HG02884 (cell line): ENCODE results near the gene VMO1.

ENCODE experiments used
- ATAC-seq: cut with Tn5 transposase; IDR thresholded peaks from one replicate; pipeline ENCODE4 v1.9.1; 2021; ENCODE audit warnings: mild to moderate bottlenecking, moderate library complexity; ENCODE audit not compliant: unreplicated experiment

Gene VMO1, protein sequence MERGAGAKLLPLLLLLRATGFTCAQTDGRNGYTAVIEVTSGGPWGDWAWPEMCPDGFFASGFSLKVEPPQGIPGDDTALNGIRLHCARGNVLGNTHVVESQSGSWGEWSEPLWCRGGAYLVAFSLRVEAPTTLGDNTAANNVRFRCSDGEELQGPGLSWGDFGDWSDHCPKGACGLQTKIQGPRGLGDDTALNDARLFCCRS

DNA sequence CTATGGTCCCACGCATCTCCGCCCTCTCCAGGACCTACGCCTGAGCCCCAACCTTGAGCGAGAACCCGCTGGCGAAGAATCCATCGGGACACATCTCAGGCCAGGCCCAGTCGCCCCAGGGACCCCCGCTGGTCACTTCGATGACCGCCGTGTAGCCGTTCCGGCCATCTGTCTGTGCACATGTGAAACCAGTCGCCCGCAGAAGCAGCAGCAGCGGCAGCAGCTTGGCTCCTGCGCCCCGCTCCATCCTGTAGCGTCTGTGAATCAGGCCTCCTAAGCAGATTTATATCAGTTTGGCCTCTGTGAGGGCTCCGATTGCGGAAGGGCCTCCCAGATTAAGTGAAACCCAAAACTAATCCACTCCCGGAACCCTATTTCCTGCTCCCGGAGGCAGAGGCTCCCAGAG is at the start of gene VMO1:
TSS of gene VMO1 (minus strand) at position 259 of the 406 bp plus-strand sequence. CDS start at position 247, 12 bp downstream.
- ATAC-seq: no peak

DNA sequence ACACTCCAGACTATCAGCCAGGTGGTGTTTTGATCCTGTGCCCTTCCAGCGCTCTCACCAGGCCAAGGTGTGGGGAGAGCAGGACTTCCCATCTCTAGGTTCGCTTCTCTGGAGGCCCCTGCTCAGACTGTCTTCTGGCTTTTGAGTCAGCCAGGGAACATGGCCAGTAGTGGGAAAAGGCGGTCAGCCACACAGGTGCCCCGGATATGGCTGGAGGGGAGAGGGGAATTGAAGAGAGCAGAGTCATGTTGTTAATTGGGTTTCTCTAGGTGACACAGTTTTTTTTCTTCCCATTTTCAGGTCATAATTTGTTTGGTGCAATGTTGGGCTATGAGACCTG is 48.5 kb upstream of the VMO1 start:
- ATAC-seq: no peak

DNA sequence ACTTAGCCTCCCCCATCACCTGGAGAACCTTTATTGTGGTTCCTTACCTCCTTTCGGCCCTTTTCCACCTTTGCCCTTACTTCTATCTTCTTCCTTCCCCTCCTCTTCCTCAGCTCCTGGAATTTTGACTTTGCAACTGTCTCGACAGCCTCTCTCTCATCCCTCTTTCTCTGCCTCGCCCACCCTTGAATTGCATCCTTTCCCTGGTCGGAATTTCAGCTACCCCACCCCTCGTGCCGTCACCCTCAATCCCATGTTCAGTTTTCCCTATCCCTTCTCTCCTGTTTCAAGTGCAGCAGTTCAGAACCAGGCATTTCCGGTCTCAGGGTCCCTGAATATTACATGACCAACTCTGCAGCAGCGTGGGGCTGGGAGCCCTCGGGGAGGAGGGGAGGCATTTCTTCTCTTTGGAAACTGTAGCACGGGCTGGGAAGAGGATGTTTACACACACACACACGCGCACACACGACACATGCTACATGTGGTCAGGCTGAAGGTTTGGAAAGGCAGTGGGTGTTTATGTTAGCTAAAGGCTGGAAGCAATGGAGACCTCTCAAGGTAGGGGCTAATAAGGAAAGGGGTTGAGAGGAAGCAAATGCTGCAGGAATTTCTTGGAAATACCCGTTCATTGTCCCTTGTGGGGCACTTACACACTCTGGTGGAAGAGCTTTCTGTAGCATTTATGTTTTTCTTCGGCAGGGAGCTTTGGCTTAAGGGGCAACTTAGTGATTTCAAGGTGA is 47.9 kb upstream of the VMO1 start:
- no peak for ATAC-seq

DNA sequence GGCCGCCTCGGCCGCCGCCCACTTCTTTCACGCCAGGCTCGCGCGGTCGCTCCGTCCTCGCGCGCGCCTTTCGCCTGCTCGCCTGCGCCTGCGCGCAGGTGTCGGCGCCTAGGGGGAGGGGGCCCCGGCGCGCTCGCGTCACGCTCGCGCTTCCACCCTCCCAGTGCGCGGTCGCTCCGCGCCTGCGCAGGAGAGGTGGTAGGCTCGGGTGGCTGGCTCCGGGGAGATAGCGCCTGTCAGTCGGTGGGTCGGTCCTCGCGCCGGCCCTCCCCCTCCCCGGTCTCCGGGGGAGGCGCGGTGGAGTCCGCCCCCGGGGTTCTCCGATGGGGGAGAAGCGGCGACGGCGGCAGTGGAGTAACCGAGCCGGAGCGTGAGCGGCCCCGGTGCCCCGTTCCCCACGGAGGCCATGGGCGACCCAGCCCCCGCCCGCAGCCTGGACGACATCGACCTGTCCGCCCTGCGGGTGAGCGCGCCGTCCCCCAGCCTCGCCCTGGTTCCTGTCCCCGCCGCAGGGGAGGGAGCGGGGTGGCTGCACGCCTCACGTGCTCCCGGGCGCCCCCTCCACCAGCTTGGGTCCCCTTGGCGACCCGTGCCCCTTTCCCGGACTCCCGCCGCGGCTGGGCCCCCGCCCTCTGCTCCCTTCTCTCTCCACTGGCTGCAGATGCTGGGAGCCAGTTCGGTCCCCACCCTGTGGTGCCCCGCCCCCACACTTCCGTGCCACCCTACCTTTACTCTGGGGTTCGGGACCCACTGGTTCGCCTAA is 47.2 kb upstream of the VMO1 start, which contains the start of gene MINK1:
TSS of gene MINK1 (plus strand) at position 163 of the 763 bp plus-strand sequence. CDS start at position 407, 244 bp downstream.
- peak; percentile 84 for ATAC-seq

DNA sequence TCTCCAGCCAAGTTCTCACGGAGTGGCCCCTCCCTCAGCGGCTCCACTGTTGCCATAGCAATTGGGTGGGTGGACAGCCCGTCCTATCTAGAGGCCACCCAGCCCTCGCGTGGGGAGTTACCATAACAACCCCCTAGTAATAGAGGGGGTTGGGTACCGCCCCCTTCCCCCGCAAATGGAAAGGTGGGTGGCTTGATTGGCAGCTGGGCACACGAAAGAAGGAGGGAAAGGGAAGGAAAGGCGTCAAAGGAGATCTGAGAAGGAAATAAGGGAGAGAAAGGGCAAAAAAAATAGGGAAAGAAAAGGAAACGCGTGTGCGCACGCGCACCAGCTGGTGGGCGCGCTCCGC is 46.6 kb upstream of the VMO1 start:
- peak; percentile 17 for ATAC-seq

DNA sequence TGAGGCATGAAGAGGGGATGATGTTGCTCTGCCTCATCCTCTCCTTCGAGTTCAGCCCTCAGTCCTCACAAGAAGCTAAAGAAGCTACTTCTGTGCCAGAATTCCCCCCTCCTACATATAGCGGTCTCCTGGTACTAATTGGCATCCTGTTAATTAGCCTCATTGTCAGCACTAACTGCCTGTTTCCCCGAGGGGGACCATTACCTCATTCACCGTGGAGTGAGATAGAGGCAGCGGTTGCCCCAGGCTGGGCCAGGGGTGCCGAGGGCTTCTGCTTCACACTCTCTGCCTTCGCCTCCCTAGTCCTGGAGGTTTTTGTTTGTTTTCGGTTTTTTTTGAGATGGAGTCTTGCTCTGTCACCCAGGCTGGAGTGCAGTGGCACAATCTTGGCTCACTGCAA is 41.2 kb upstream of the VMO1 start:
- ATAC-seq: no peak

DNA sequence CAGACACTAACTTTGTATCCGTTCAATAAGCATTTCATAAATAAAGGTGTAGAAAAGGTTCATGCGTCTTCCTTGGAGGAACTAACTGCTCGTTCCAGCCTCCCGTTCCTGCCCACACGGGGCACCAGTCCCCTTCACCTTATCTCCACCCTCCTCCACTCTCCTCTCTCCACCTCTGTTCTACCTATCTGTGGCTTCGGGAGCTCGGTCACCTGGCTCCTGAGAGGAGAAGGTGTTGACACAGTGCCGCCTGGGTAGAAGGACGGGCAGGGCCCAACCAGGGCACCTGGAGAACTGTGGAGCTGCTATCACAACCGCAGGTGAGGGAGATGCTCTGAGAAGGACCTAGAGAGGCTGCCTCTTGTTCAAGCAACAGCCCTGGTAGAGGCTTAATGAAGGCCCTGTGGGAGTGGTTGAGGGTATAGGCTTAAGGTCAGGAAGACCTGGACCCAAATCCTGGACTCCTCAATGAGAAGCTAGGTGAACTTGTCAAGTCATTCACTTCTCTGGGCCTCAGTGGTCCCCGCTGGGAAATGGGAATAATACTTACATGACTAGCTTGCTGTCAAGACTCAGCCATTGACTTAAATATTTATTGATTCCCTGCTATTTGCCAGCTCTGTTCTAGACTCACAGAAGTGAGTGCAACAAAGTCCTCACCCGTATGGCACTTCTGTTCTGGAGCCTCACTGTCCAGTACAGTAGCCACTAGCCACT is 37.4 kb upstream of the VMO1 start:
- ATAC-seq: no peak

DNA sequence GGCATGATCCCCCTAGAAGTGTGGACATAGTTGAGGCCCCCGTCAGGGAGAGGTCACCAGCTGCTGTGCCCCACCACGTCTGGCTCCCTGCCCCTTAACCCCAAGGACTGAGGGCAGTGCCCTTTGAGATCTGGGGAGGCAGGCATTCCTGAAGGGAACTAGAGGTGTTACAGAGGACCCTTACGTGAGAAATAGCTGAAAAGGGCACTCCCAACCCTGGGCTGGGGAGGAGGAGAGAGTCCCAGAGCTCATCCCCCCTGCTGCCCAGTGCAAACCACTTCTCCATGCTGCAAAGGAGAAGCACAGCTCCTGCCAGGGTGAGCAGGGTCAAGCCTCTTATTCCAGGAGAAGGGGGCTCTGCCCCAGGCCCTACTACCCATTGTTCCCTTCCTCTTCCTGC is 36.7 kb upstream of the VMO1 start:
- no peak for ATAC-seq

DNA sequence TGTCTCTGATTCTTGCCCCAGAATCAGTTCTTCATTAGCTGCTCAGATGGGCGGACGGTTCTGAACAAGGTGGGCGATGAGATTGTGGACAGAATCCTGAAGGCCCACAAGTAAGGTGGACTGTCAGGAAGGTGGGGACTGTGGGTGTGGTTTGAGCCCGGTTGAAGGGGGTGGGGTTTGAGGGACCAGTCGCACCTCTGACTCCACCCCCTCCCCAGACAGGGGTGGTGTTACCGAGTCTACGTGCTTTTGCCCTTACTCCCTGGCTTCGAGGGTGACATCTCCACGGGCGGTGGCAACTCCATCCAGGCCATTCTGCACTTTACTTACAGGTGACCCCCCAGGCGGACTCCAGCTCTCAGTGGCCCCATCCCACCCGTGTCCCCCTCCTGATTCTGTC is 32.1 kb upstream of the VMO1 start:
- ATAC-seq: no peak

DNA sequence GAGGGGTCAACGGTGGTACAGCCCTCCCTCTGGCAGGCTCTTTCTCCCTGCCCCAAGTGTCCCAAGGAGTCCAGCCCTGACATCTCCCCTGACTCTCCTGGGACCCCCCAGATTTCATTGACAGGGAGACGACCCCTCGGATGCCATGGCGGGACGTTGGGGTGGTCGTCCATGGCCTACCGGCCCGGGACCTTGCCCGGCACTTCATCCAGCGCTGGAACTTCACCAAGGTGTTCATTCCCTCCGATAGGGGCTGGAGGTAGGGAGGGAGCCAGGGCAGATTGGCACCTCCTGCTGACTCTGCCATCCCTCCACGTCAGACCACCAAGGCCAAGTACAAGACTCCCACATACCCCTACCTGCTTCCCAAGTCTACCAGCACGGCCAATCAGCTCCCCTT is 30.7 kb upstream of the VMO1 start:
- no peak for ATAC-seq

DNA sequence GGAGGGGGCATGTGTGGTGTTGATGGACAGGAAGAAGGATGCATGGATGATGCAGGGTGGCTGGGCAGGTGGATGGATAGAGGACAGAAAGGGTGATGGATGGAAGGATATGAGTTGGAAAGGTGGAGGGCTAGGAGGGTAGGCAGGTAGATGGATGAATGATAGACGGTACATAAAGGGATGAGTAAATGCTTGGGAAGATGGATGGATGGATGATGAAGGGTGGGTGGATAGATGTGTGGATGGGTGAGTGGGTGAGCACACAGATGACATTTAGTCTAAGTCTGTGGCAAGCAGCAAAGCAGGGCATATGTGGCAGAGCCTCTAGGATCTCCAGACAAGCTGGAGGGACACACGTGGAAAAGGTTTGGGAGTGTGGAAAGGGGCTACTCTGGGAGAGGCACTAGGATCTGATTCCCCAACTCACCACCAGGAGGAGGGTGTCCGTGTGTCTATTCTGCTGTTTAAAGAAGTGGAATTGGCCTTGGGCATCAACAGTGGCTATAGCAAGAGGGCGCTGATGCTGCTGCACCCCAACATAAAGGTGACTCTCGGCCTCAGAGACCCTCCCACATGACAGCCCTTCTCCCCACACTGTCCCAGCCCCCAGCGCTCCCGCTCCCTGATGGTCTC is 29.0 kb upstream of the VMO1 start:
- ATAC-seq: no peak

DNA sequence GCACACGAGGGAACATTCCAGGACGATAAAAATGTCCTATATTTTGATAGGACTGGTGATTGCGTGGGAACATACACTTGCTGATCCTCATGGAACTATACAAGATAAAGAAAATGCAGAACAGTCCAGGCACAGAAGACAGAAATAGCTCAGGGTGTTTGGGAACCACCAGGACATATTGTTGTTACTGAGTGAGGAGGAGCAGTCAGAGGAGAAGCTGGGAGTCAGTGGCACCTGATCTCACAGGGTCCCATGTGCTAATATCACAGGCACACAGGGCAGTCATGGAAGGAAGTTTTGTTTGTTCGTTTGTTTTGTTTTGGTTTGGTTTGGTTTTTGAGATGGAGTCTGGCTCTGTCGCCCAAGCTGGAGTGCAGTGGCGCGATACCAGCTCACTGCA is 26.5 kb upstream of the VMO1 start:
- ATAC-seq: no peak

DNA sequence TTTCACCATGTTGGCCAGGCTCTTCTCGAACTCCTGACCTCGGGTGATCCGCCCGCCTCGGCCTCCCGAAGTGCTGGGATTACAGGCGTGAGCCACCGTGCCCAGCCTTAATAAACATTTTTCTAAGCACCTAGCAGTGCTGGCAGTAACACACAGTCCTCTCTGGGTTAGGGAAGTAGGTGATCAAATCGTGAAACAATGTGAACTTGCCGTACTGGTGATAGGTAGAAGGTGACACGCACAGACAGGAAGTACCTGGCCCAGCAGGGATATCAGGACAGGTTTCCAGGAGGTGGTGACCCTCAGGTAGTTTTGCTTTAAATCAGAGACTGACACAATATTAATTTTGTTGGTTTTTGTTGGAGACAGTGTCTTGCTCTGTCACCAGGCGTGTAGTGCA is 25.3 kb upstream of the VMO1 start:
- ATAC-seq: no peak

DNA sequence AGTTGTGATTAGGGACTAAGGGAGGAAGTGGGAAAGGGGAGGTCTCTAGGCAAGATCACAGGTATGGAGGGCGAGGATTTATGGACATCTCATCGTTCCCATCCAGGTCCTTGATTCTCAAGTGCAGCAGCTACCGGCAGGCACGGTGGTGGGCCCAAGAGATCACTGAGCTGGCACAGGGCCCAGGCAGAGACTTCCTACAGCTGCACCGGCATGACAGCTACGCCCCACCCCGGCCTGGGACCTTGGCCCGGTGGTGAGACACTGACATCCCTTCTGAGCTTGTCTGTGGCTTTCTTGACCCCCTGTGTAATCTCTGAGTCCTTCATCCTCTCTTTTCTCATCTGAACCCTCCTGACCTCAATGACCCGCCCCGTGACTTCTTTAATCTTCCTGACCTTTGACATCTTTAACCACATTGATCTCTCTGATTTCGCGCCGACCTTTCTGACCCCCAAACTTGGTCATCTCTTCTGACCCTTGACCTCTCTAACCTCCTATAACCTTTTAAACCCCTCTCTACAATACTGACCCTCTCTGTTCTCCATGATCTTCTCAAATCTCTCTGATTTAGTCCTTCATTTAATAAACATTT is 24.6 kb upstream of the VMO1 start:
- no peak for ATAC-seq

DNA sequence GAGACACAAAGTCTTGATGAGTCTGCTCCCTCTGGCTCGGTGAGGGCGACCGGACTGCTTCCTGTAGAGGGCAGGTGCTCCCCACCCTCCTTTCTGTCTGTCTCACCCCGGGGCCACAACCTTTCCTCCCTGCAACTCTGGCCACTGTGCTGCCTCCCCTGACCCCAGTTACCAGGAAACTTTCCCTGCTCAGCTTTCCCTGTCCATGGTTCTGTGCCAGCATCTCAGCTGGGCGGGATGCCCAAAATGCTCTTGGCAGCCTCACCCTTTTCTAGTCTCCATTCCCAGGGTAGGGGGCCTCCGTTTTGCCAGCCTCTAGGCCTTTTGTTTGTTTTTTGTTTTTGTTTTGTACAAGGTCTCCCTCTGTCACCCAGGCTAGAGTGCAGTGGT is 22.2 kb upstream of the VMO1 start:
- no peak for ATAC-seq

DNA sequence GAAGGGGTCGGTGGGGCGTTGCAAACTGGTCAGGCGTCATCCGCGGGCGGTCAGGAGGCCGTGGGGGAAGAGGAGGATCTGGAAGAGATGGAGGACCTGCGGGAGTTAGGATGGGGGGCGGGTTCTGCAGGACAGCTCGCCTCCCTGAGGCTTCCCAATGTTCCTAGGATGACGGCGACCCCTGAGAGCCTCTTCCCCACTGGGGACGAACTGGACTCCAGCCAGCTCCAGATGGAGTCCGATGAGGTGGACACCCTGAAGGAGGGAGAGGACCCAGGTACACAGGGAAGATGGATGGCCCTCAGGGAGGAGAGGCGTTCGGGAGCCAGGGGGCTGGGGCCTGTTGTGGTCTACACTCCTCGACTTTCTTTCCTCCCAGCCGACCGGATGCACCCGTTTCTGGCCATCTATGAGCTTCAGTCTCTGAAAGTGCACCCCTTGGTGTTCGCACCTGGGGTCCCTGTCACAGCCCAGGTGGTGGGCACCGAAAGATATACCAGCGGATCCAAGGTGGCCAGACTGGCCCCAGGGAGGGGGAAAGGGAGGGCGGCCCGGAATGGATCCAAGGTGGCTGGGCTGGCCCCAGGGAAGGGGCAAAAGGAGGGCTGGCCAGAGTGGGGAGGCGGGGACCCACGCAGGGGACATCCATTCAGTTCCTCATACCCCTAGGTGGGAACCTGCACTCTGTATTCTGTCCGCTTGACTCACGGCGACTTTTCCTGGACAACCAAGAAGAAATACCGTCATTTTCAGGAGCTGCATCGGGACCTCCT is 21.6 kb upstream of the VMO1 start:
- ATAC-seq: no peak

DNA sequence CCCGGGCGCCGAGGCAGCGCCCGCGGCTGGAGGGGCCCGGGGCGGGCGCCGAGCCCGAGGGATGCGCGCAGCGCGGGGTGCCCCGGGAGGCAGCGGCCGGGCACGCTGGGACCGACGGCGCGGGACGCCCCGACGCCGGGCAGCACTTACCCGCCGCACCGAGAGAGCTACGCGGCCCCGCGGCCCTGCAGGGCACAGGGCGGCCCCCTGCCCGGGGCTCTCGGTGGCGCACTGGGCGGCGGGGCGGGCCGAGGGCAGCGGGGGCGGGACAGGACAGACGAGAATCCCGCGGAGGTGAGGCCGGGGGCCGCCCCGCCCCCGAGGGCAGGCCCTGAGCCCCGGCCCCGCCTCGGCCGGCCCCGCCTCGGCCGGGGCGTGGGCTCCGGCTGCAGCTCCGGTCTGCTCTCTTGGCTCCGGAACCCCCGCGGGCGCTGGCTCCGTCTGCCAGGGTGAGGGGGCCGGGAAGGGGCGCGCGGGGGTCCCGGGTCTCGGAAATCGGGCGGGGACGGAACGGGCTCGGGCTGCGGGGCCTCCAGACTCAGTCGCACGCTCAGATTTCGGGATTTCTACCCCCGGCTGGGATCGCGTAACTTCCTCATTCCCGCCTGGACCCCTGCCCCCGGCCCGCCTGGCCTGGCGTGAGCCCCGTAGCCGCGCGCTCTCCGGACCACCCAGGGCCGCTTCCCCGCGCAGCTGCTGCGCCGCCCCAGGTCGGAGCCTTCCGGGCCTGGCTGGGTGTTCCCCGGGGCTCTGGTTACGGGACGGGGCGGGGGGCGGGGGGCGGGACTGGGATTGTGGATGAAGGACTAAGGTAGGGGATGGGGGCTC is 20.8 kb upstream of the VMO1 start, which contains the start of gene PLD2:
TSS of gene PLD2 (plus strand) at position 376 of the 828 bp plus-strand sequence. CDS start 621 bp downstream, outside the sequence.
- ATAC-seq: peak; percentile 86

DNA sequence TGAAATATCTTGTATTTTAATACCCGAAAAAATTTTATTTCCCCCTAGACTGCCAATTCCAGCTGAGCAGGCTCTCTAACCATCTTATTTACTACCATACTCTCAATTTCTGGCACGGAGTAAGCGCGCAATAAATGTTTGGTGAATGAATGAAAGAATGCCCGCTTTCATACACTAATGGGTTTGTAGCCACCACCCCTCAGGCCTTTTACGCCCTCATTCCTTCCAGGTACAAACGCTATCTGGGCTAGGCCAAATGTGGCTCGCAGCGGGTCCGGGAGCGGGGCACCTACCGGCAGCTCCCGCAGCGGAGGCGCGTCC is 20.3 kb upstream of the VMO1 start:
- ATAC-seq: peak; percentile 5

DNA sequence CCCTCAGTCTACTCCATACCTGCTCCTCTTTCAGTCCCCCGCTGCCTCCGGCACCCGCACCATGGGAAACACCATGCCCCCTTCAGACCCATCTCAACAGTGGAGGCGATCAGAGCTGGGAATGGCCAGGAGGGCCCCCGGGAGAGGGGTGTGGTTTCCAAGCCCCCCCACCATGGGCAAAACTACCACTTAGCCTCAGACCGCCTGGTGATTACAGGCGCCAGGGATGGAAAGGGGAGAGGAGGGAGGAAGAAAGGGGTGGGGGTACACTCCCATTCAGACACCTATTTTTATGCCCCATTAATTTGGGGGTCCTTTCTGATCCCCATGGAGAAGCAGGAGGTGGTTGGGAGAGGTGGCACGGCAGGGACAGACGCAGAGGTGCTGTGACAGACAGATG is 16.1 kb upstream of the VMO1 start, which contains the start of gene C17orf114:
TSS of gene C17orf114 (minus strand) at position 101 of the 400 bp plus-strand sequence.
- ATAC-seq: no peak
